HT1080 (cell line): ENCODE data around the gene ZNF225. TPM values are rescaled to one million over a fixed set of nuclear protein-coding genes. Genes with fewer than 3 reads are reported as not detected.
"Not testable (repeated sequence)": the region's sequence is repeated elsewhere in the genome, so short reads cannot be mapped to it uniquely, and the experiment has no call there.

Experiments
- DNase-seq: peaks from one replicate; pipeline ENCODE4 v3.0.0-alpha.2; 2015; ENCODE audit warnings: low read depth
- small RNA-seq: library from RNA; depleted of rRNA; stranded (forward); fragments of <200 nt; gene quantifications from one replicate; pipeline ENCODE3, GENCODE V24; 2014
- total RNA-seq: library from RNA; depleted of rRNA; stranded (reverse); fragments of >200 nt; shearing (Covaris generic); gene quantifications from 2 replicates; pipeline ENCODE4 v1.2.3, GENCODE V29; 2014; rRNA removed

Gene ZNF225
- total RNA-seq, 1 experiment from 2014 or later: 2.9 TPM

DNA sequence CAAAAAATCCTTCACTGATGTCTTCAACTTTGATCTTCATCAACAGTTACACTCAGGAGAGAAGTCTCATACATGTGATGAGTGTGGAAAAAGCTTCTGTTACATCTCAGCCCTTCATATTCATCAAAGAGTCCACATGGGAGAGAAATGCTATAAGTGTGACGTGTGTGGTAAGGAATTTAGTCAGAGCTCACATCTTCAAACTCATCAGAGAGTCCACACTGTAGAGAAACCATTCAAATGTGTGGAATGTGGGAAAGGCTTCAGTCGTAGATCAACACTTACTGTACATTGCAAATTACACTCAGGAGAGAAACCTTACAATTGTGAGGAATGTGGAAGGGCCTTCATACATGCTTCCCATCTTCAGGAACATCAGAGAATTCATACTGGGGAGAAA, 43.3 kb downstream of the ZNF225 start:
- no peak for DNase-seq

DNA sequence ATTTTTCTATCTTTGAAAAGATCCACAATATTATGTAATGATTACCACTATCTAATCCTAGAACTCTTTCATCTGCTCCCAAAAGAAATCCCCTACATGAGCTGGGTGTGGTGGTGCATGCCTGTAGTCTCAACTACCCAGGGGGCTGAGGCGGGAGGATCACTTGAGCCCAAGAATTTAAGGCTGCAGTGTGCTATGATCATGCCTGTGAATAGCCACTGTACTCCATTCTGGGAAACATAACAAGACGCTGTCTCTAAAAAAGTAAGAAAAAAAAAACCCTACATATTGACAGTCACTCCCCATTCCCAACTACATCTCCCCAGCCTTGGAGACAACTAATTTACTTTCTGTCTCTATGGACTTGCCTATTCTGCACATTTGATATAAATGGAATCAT, 50.6 kb downstream of the ZNF225 start:
- no peak for DNase-seq

DNA sequence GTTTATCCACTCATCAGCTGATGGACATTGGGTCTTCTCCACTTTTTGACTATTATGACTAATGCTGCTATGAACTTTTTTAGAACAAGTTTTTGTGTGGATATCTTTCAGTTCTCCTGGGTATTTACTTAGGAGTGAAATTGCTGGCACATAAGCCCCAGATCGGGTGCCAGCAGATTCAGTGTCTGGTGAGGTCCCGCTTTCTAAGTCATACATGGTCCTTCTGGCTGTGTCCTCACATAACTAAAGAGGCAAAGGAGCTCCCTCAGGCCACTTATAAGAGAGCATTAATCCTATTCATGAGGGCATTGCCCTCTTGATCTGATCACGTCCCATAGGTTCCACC, 51.1 kb downstream of the ZNF225 start:
- DNase-seq: no peak

DNA sequence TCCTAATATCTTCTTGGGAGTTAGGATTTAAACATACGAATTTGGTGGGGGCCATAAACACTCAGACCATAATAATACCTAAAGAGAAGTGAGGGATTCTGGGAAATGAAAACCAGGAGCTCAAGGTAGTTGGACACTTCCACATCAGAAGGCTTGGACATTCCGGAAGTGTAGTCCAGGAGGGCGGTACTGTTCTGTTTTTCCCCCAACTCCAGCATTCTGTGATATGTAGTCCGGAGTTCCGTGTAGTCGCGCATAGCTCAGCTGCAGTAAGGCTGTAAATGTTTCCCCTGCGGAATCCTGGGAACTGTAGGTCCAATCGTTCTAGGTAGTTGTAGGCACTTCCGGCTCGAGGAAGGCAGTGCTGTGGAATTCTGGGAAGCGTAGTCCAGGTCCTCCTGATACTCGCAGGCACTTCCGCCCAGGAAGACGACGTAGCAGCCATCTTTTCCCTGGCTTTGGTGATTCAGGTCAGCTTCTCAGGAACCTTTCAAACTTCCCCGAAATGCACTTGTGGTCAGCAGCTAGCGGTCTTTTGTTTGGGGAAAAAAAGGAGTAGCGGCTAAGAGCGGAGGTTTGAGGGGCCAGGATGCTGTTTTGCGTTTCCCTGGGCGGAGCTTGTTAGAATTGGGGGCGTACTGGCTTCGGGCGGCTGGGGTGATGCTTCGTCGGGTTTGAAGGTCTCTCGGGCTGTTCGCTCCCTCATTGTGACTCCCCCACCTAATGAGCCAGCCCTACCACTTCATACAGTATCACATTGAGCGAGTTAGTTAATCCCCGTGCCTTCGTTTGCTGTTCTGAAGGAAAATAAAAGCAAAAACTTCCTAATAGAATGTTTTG, 51.7 kb downstream of the ZNF225 start, which contains the start of gene ZNF226:
TSS of gene ZNF226 (plus strand) at position 428 of the 840 bp plus-strand sequence. CDS start 4,981 bp downstream, outside the sequence.
- DNase-seq: peak; percentile 99

DNA sequence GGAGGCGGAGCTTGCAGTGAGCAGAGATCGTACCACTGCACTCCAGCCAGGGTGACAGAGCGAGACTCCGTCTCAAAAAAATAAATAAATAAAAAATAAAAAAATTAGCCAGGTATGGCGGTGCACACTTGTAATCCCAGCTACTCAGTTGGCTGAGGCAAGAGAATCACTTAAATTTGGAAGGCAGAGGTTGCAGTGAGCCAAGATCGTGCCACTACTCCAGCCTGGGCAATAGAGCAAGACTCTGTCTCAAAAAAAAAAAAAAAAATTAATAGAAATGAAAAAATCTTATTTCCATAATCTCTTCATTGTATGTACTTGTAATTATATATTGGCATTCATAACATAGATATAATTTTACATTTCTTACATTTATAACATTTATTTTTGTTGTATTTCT, 57.5 kb downstream of the ZNF225 start:
- DNase-seq: not testable (repeated sequence)

DNA sequence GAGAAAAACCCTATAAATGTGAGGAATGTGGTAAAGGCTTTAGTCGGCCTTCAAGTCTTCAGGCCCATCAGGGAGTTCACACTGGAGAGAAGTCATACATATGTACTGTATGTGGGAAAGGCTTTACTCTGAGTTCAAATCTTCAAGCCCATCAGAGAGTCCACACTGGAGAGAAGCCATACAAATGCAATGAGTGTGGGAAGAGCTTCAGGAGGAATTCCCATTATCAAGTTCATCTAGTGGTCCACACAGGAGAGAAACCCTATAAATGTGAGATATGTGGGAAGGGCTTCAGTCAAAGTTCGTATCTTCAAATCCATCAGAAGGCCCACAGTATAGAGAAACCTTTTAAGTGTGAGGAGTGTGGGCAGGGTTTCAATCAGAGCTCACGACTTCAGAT, 63.4 kb downstream of the ZNF225 start:
- no peak for DNase-seq

DNA sequence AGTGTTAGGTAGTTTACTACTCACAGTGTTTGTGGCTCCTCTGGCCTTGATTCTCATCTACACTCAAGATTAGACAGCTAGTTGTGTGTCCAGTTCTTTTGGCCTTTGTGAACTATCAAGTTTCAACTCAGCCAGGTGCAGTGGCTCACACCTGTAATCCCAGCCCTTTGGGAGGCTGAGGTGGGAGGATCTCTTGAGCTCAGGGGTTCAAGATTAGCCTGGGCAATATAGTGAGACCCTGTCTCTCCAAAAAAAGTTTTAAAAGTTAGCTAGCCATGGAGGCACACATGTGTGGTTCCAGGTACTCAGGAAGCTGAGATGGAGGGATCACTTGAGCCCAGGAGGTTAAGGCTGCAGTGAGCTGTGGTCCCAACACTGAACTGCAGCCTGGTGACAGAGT, 67.8 kb downstream of the ZNF225 start:
- DNase-seq: no peak

DNA sequence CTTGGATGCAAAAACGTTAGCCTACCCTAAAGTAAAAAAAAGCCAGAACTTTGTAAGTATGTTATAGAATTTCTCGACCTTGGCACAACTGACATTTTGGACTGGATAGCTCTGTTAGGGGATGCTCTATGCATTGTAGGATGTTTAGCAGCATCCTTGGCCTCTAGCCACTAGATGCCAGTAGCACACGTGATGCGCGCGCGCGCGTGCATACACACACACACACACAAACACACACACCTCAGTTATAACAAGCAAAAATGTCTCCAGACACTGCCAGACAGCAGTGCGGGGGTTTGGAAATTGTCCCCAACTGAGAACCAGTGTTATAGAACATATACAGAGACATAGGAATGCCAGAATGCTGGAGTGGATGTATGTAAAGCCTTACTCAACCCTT, 68.9 kb downstream of the ZNF225 start:
- DNase-seq: no peak

Small RNAs within 50 kb of the gene (small RNA-seq; reads per million reads assigned to genes)
- not detected for gene RNU6-902P

Other genes starting within 250 kb of the ZNF225 start
- 1.1 and 1.2 TPM in 2 replicates for gene ZNF404, start 229.4 kb upstream of the ZNF225 start, total RNA-seq
- gene ZNF45, start 178.1 kb upstream of the ZNF225 start, total RNA-seq: 22.8 and 25.4 TPM in 2 replicates
- gene ZNF221, start 162.2 kb upstream of the ZNF225 start, total RNA-seq: 3.1 and 3.7 TPM in 2 replicates
- gene ZNF155, start 129.2 kb upstream of the ZNF225 start, total RNA-seq: 4.4 and 5.3 TPM in 2 replicates
- 2.6 and 5.3 TPM in 2 replicates for gene ZNF230, start 110.4 kb upstream of the ZNF225 start, total RNA-seq
- 3.7 and 5.6 TPM in 2 replicates for gene ZNF222, start 88.0 kb upstream of the ZNF225 start, total RNA-seq
- gene ZNF223, start 61.4 kb upstream of the ZNF225 start, total RNA-seq: 4.2 and 6.1 TPM in 2 replicates
- 4.1 and 5.0 TPM in 2 replicates for gene ZNF284, start 41.2 kb upstream of the ZNF225 start, total RNA-seq
- 8.3 and 13.5 TPM in 2 replicates for gene ZNF224, start 19.0 kb upstream of the ZNF225 start, total RNA-seq
- 6.7 and 8.1 TPM in 2 replicates for gene ZNF234, start 28.2 kb downstream of the ZNF225 start, total RNA-seq
- gene ZNF226, start 51.7 kb downstream of the ZNF225 start, total RNA-seq: 16.7 and 21.8 TPM in 2 replicates
- gene ZNF227, start 99.1 kb downstream of the ZNF225 start, total RNA-seq: 24.9 and 26.3 TPM in 2 replicates
- 1.3 and 1.9 TPM in 2 replicates for gene ZNF233, start 146.5 kb downstream of the ZNF225 start, total RNA-seq
- gene ZNF235, start 191.6 kb downstream of the ZNF225 start, total RNA-seq: 1.9 and 3.1 TPM in 2 replicates
- gene ZNF112, start 243.3 kb downstream of the ZNF225 start, total RNA-seq: 4.0 TPM in 2 replicates